ENCODE data around the gene SELENOP. TPM values are rescaled to one million over a fixed set of nuclear protein-coding genes. Genes with fewer than 3 reads are reported as not detected.

The SELENOP gene
- total and polyA plus RNA-seq, 2 of the 8 experiments (the other 6 are each of a cell fraction or from before 2014, with no cell fraction given) = 5.5 to 19.4 TPM

GRCh38 chr5:42830924-42831323 is 19.2 kb upstream of the SELENOP start (continued):
- no peak for TF ChIP-seq E2F6 (IDR thresholded peaks at IDR 0.05)
- TF ChIP-seq RFX5 (IDR thresholded peaks at IDR 0.05; ENCODE audit: borderline replicate concordance, low read depth, low read length) = no peak
- no peak for TF ChIP-seq SUZ12 (IDR thresholded peaks at IDR 0.05; ENCODE audit: low read length)
- no peak for TF ChIP-seq HDAC2 (IDR thresholded peaks at IDR 0.05; ENCODE audit: borderline replicate concordance in 1 of 2, low read depth in 2 of 2, low read length in 2 of 2)
- TF ChIP-seq TAF1 (IDR thresholded peaks at IDR 0.05; ENCODE audit: low read depth, low read length) = no peak
